BLaER1 treated with 17β-estradiol and CSF1 and Interleukin-3, amounts not matched to agents 10 nM and 100 nM (cell line): ENCODE data around the gene TMED8.

Experiments used
- H3K27ac ChIP-seq, 11 experiments: shearing (Covaris generic); formaldehyde crosslinking; 2 replicates each; pipeline ENCODE4 v1.8.1; 2022
- H3K27me3 ChIP-seq, 11 experiments: shearing (Covaris generic); formaldehyde crosslinking; 2 replicates each; pipeline ENCODE4 v1.8.1; 2022
- H3K36me3 ChIP-seq, 11 experiments: shearing (Covaris generic); formaldehyde crosslinking; 2 replicates each; pipeline ENCODE4 v1.8.1; 2022
- H3K4me1 ChIP-seq, 10 experiments: shearing (Covaris generic); formaldehyde crosslinking; 2 replicates each; pipeline ENCODE4 v1.8.1; 2022
- H3K4me2 ChIP-seq, 11 experiments: shearing (Covaris generic); formaldehyde crosslinking; 2 replicates each; pipeline ENCODE4 v1.8.1; 2022
- H3K4me3 ChIP-seq, 10 experiments: shearing (Covaris generic); formaldehyde crosslinking; 2 replicates each; pipeline ENCODE4 v1.8.1; 2022
- H3K9ac ChIP-seq, 11 experiments: shearing (Covaris generic); formaldehyde crosslinking; 2 replicates each; pipeline ENCODE4 v1.8.1; 2022
- H3K9me3 ChIP-seq, 11 experiments: shearing (Covaris generic); formaldehyde crosslinking; replicated peaks in 1 of 11; 2 replicates each; pipeline ENCODE4 v1.8.1; 2022
- H4K20me1 ChIP-seq, 11 experiments: shearing (Covaris generic); formaldehyde crosslinking; 2 replicates each; pipeline ENCODE4 v1.8.1; 2022
- Cebpa-rat ChIP-seq, 11 experiments: shearing (Covaris generic); IDR thresholded peaks; 2 replicates each; pipeline ENCODE4 v1.8.1; 2022

TMED8 gene

DNA sequence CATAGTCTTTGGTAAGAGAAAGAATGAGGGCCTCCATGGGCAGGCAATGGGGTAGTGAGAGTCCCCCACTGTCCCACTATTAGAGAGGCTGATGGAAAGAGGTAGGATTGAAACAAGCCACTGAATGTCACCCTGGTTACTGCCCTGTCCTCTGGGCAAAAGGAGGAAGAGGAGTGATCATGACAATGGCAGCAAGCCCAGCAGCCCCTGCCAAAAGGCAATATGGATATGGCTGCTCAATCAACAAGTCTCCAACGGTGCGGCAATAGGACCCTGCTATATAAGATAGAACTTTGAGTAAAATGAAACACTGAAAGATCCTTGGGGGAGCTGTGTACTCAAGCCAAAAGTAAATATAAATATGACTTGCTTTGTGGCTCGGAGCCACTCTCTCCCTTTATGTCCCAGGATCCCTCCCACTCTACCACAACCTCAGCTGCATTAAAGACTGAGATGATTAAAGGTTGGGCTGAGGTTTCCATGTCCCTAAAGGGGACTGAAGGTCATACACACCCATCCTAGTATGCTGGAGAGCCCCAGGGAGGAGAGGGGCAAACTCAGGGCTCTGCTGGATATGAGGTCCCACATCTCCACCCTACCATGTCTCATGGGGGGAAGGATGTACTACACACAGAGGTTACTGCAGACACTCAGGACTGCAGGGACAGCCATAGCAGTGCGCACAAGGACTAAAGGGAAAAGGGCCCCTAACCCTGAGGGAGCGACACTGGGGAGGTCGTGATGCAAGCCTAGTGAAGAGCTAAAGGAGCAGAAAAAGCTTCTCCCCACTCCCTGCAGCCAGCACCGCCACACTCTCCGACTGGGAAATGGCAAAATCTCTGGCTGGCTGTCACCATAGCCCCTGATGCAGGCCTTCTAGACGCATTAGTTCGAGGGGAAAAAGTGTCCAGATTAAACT lies 62.1 kb downstream of the TMED8 start:
- Histone ChIP-seq H3K4me2 (peak overlapping the region in 5 of 11 experiments; percentile 8 to 68 (median 49); a peak in 3 of 22 replicates), H3K4me3 (no peak overlapping the region), H3K9ac (peak overlapping the region in 4 of 11 experiments; percentile 1 to 54 (median 30); a peak in 4 of 22 replicates), H3K9me3 (no peaks in the 10 kb centered on the region), H4K20me1 (peaks cover 0 to 39% (median 5%) of the 10 kb centered on the region in 11 experiments; a peak in 8 of 22 replicates), H3K27ac (peak overlapping the region in 2 of 11 experiments; percentile 30 to 45; a peak in 1 of 22 replicates), H3K36me3 (no peaks in the 10 kb centered on the region), H3K27me3 (no peaks in the 10 kb centered on the region), H3K4me1 (peaks cover 8 to 32% (median 16%) of the 10 kb centered on the region in 10 experiments)
- TF ChIP-seq Cebpa-rat (IDR thresholded peaks at IDR 0.05) = no peak

DNA sequence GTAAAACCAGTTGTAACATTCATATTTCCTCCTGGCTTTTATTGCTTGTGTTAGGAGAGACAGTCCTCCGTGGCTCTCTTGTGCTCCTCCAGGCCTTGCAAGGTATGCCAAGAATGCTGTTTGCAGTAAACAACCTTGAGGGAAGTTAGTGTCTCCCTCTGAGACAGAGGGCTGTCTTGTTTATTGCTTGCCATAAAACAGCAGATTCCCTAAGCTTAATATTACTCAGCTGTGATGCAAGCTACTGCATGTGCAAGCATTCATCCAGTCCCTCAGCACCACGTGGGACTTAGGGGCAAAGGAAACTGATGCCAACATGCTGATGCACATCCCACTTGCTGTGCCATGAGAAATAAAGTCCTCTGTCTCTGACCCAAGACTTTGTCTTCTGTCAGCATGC lies 62.9 kb downstream of the TMED8 start:
- peaks cover 0 to 32% (median 5%) of the 10 kb centered on the region in 11 experiments; a peak in 8 of 22 replicates for H4K20me1 ChIP-seq
- H3K36me3 ChIP-seq = no peaks in the 10 kb centered on the region
- no peaks in the 10 kb centered on the region for H3K27me3 ChIP-seq
- peak overlapping the region in 1 of 11 experiments; percentile 1; a peak in 1 of 22 replicates for H3K9ac ChIP-seq
- H3K4me1 ChIP-seq = peaks cover 5 to 29% (median 14%) of the 10 kb centered on the region in 10 experiments; a peak in 12 of 20 replicates
- no peak overlapping the region for H3K4me2 ChIP-seq
- no peak for TF ChIP-seq Cebpa-rat (IDR thresholded peaks at IDR 0.05)
- H3K4me3 ChIP-seq = no peak overlapping the region
- no peak overlapping the region for H3K27ac ChIP-seq
- H3K9me3 ChIP-seq = no peaks in the 10 kb centered on the region

GRCh38 chr14:77313371-77313770 lies 63.5 kb downstream of the TMED8 start:
- Histone ChIP-seq H3K9ac (no peak overlapping the region; a peak in 1 of 22 replicates), H3K4me2 (no peak overlapping the region), H4K20me1 (peaks cover 0 to 30% (median 5%) of the 10 kb centered on the region in 11 experiments; a peak in 7 of 22 replicates), H3K4me1 (peaks cover 5 to 28% (median 14%) of the 10 kb centered on the region in 10 experiments; a peak in 11 of 20 replicates), H3K9me3 (no peaks in the 10 kb centered on the region), H3K27ac (no peak overlapping the region), H3K4me3 (no peak overlapping the region), H3K27me3 (no peaks in the 10 kb centered on the region), H3K36me3 (no peaks in the 10 kb centered on the region)
- TF ChIP-seq Cebpa-rat (IDR thresholded peaks at IDR 0.05) = no peak

GRCh38 chr14:77311217-77311616 lies 65.7 kb downstream of the TMED8 start:
- no peaks in the 10 kb centered on the region for H3K27me3 ChIP-seq
- no peak overlapping the region for H3K9ac ChIP-seq
- H3K4me2 ChIP-seq = no peak overlapping the region
- peaks cover 0 to 21% (median 7%) of the 10 kb centered on the region in 11 experiments; a peak in 5 of 22 replicates for H4K20me1 ChIP-seq
- no peak overlapping the region for H3K4me3 ChIP-seq
- 0 out of 22 replicates have a peak, but pooled peaks cover 0 to under 1% (median 0%) of the 10 kb centered on the region in 11 experiments for H3K36me3 ChIP-seq
- no peak overlapping the region for H3K27ac ChIP-seq
- H3K9me3 ChIP-seq = no peaks in the 10 kb centered on the region
- peak in 4 of 11 experiments; percentile 14 to 50 (median 48); a peak in 3 of 22 replicates for TF ChIP-seq Cebpa-rat (IDR thresholded peaks at IDR 0.05)
- H3K4me1 ChIP-seq = peaks cover 5 to 27% (median 16%) of the 10 kb centered on the region in 10 experiments; a peak in 12 of 20 replicates

GRCh38 chr14:77310026-77310425 lies 66.9 kb downstream of the TMED8 start:
- H3K36me3 ChIP-seq = peaks cover 0 to 10% (median 0%) of the 10 kb centered on the region in 11 experiments; a peak in 5 of 22 replicates
- H3K27ac ChIP-seq = no peak overlapping the region
- H3K4me2 ChIP-seq = no peak overlapping the region
- TF ChIP-seq Cebpa-rat (IDR thresholded peaks at IDR 0.05) = no peak
- H3K27me3 ChIP-seq = no peaks in the 10 kb centered on the region
- no peak overlapping the region for H3K4me3 ChIP-seq
- peaks cover 0 to 19% (median 8%) of the 10 kb centered on the region in 10 experiments; a peak in 10 of 20 replicates for H3K4me1 ChIP-seq
- no peaks in the 10 kb centered on the region for H3K9me3 ChIP-seq
- no peak overlapping the region for H3K9ac ChIP-seq
- H4K20me1 ChIP-seq = peaks cover 0 to 16% (median 3%) of the 10 kb centered on the region in 11 experiments; a peak in 4 of 22 replicates

GRCh38 chr14:77309131-77309530 lies 67.8 kb downstream of the TMED8 start:
- Histone ChIP-seq H3K4me2 (peak overlapping the region in 7 of 11 experiments; percentile 10 to 39 (median 25); a peak in 7 of 22 replicates), H3K27ac (no peak overlapping the region), H4K20me1 (peaks cover 0 to 10% (median 0%) of the 10 kb centered on the region in 11 experiments; a peak in 2 of 22 replicates), H3K9ac (no peak overlapping the region), H3K4me3 (no peak overlapping the region), H3K4me1 (peaks cover 0 to 19% (median 5%) of the 10 kb centered on the region in 10 experiments; a peak in 11 of 20 replicates), H3K9me3 (no peaks in the 10 kb centered on the region), H3K36me3 (peaks cover 0 to 10% (median 0%) of the 10 kb centered on the region in 11 experiments; a peak in 6 of 22 replicates), H3K27me3 (no peaks in the 10 kb centered on the region)
- TF ChIP-seq Cebpa-rat (IDR thresholded peaks at IDR 0.05) = no peak

GRCh38 chr14:77306851-77307496 lies 69.9 kb downstream of the TMED8 start:
- H3K4me2 ChIP-seq = no peak overlapping the region
- H3K4me1 ChIP-seq = peaks cover 0 to 35% (median 7%) of the 10 kb centered on the region in 10 experiments; a peak in 12 of 20 replicates
- H3K4me3 ChIP-seq = no peak overlapping the region
- H3K9ac ChIP-seq = no peak overlapping the region
- peaks cover 0 to 10% (median 0%) of the 10 kb centered on the region in 11 experiments; a peak in 1 of 22 replicates for H4K20me1 ChIP-seq
- H3K27me3 ChIP-seq = no peaks in the 10 kb centered on the region
- no peaks in the 10 kb centered on the region for H3K9me3 ChIP-seq
- TF ChIP-seq Cebpa-rat (IDR thresholded peaks at IDR 0.05) = no peak
- peaks cover 0 to 21% (median 4%) of the 10 kb centered on the region in 11 experiments; a peak in 8 of 22 replicates for H3K36me3 ChIP-seq
- H3K27ac ChIP-seq = no peak overlapping the region

GRCh38 chr14:77306416-77306815 lies 70.5 kb downstream of the TMED8 start:
- Histone ChIP-seq H4K20me1 (peaks cover 0 to 10% (median 0%) of the 10 kb centered on the region in 11 experiments; a peak in 1 of 22 replicates), H3K4me3 (no peak overlapping the region), H3K9me3 (no peaks in the 10 kb centered on the region), H3K4me2 (no peak overlapping the region), H3K36me3 (peaks cover 0 to 24% (median 4%) of the 10 kb centered on the region in 11 experiments; a peak in 8 of 22 replicates), H3K9ac (no peak overlapping the region), H3K27ac (no peak overlapping the region), H3K4me1 (peaks cover 0 to 35% (median 7%) of the 10 kb centered on the region in 10 experiments; a peak in 12 of 20 replicates), H3K27me3 (no peaks in the 10 kb centered on the region)
- no peak for TF ChIP-seq Cebpa-rat (IDR thresholded peaks at IDR 0.05)
